ENCODE data around the gene MRTO4. TPM values are rescaled to one million over a fixed set of nuclear protein-coding genes. Genes with fewer than 3 reads are reported as not detected.

MRTO4 gene
- polyA plus RNA-seq, 3 donors: 4.9 to 8.7 (median 8.4) TPM

- no peaks in the 10 kb centered on the region for H4K20me1 ChIP-seq (ENCODE audit: insufficient read depth, low read length)
- no peak overlapping the region for H3K9ac ChIP-seq (ENCODE audit: insufficient read depth, low read length, poor library complexity, severe bottlenecking)
- Mint-ChIP-seq H3K27me3 (ENCODE audit: low read depth in 3 of 3) (peaks cover 0 to 1% (median 0%) of the 10 kb centered on the region in 3 donors), H3K36me3 (peaks cover 57 to 61% of the 10 kb centered on the region in 2 donors), H3K9me3 (peaks cover 0 to 5% (median 0%) of the 10 kb centered on the region in 7 donors), H3K27ac (no peak overlapping the region), H3K4me1 (peaks cover 7% of the 10 kb centered on the region), H3K4me3 (no peak overlapping the region)
- 98% methylated on average over 11 of the region's 11 CpGs for WGBS (ENCODE audit: insufficient coverage)
- H3K79me2 ChIP-seq (ENCODE audit: insufficient read depth, low read length): peaks cover 9% of the 10 kb centered on the region
- no peak overlapping the region for H3K4me2 ChIP-seq (replicated peaks; ENCODE audit: extremely low read depth, low read length, poor library complexity, severe bottlenecking)
- peaks cover 37 to 69% of the 10 kb centered on the region in 2 donors for H3K36me3 ChIP-seq (replicated peaks in 1 of 2; ENCODE audit: control insufficient read depth in 1 of 2, insufficient read depth in 2 of 2, low read length in 2 of 2)
- H3K4me1 ChIP-seq (ENCODE audit: control insufficient read depth in 1 of 2, insufficient read depth in 2 of 2, low read length in 2 of 2): peaks cover 3 to 4% of the 10 kb centered on the region in 2 donors
- H3K27ac ChIP-seq (ENCODE audit: low read depth in 1 of 2, low read length in 2 of 2): no peak overlapping the region
- no peak for DNase-seq
- no peak overlapping the region for H3K4me3 ChIP-seq (replicated peaks in 1 of 3; ENCODE audit: low read depth in 2 of 3, low read length in 3 of 3)
- H3K27me3 ChIP-seq (ENCODE audit: control insufficient read depth in 2 of 2, insufficient read depth in 2 of 2, low read length in 2 of 2): no peaks in the 10 kb centered on the region
- TF ChIP-seq CTCF (IDR thresholded peaks at IDR 0.05): no peak
- H3K9me3 ChIP-seq (replicated peaks in 1 of 2; ENCODE audit: control insufficient read depth in 1 of 2, insufficient read depth in 1 of 2, low read length in 2 of 2): no peaks in the 10 kb centered on the region
- no peak overlapping the region for H2AFZ ChIP-seq (ENCODE audit: insufficient read depth, low read depth, low read length, poor library complexity, severe bottlenecking)
- intact Hi-C loops (cut with micrococcal nuclease): no loop called here
These were observed 54.3 kb downstream of the MRTO4 start for GRCh38 chr1:19305880-19306279.

- no peak for DNase-seq
- Mint-ChIP-seq H3K27ac (peak overlapping the region in 1 of 7 donors; percentile 25), H3K4me3 (no peak overlapping the region), H3K27me3 (ENCODE audit: low read depth in 3 of 3) (peaks cover 0 to 2% (median 1%) of the 10 kb centered on the region in 3 donors), H3K9me3 (peaks cover 0 to 3% (median 0%) of the 10 kb centered on the region in 7 donors), H3K36me3 (peaks cover 57 to 61% of the 10 kb centered on the region in 2 donors), H3K4me1 (peaks cover 14% of the 10 kb centered on the region)
- no peak overlapping the region for H3K4me3 ChIP-seq (replicated peaks in 1 of 3; ENCODE audit: low read depth in 2 of 3, low read length in 3 of 3)
- no peak overlapping the region for H3K4me2 ChIP-seq (replicated peaks; ENCODE audit: extremely low read depth, low read length, poor library complexity, severe bottlenecking)
- peaks cover 37 to 69% of the 10 kb centered on the region in 2 donors for H3K36me3 ChIP-seq (replicated peaks in 1 of 2; ENCODE audit: control insufficient read depth in 1 of 2, insufficient read depth in 2 of 2, low read length in 2 of 2)
- 100% methylated on average over 6 of the region's 6 CpGs for WGBS (ENCODE audit: insufficient coverage)
- H3K9me3 ChIP-seq (replicated peaks in 1 of 2; ENCODE audit: control insufficient read depth in 1 of 2, insufficient read depth in 1 of 2, low read length in 2 of 2): no peaks in the 10 kb centered on the region
- H3K9ac ChIP-seq (ENCODE audit: insufficient read depth, low read length, poor library complexity, severe bottlenecking): no peak overlapping the region
- no peak for TF ChIP-seq CTCF (IDR thresholded peaks at IDR 0.05)
- intact Hi-C loops (cut with micrococcal nuclease): no loop called here
- H3K79me2 ChIP-seq (ENCODE audit: insufficient read depth, low read length): peaks cover 17% of the 10 kb centered on the region
- no peaks in the 10 kb centered on the region for H4K20me1 ChIP-seq (ENCODE audit: insufficient read depth, low read length)
- peaks cover 11 to 12% of the 10 kb centered on the region in 2 donors for H3K4me1 ChIP-seq (ENCODE audit: control insufficient read depth in 1 of 2, insufficient read depth in 2 of 2, low read length in 2 of 2)
- no peak overlapping the region for H2AFZ ChIP-seq (ENCODE audit: insufficient read depth, low read depth, low read length, poor library complexity, severe bottlenecking)
- no peaks in the 10 kb centered on the region for H3K27me3 ChIP-seq (ENCODE audit: control insufficient read depth in 2 of 2, insufficient read depth in 2 of 2, low read length in 2 of 2)
- H3K27ac ChIP-seq (ENCODE audit: low read depth in 1 of 2, low read length in 2 of 2): no peak overlapping the region
These were observed 55.3 kb downstream of the MRTO4 start for GRCh38 chr1:19306941-19307340.

Data from CD14-positive monocyte (primary cell).